Choroid plexus epithelial cell (primary cell): Measurements from ENCODE around the gene ANKRD18B.
"Not testable (repeated sequence)": the region's sequence is repeated elsewhere in the genome, so short reads cannot be mapped to it uniquely, and the experiment has no call there.

ENCODE experiments used
- DNase-seq: peaks from one replicate; pipeline ENCODE4 v3.0.0-alpha.2; 2010; ENCODE audit warnings: low read depth
- H3K4me3 ChIP-seq: 2 replicates; pipeline ENCODE4 v1.5.1; 2011; ENCODE audit warnings: low read depth, mild to moderate bottlenecking, control low read depth, low read length, moderate library complexity
- CTCF ChIP-seq: conservative IDR thresholded peaks from 2 replicates; pipeline ENCODE4 v1.5.1; 2011; ENCODE audit warnings: low read depth, mild to moderate bottlenecking, control low read depth, inconsistent platforms, low read length, moderate library complexity

ANKRD18B gene

GRCh38 chr9:33498387-33498786 lies 25.7 kb upstream of the ANKRD18B start:
- peak; percentile 34 for DNase-seq
- no peak for TF ChIP-seq CTCF
- H3K4me3 ChIP-seq = no peak overlapping the region

- H3K4me3 ChIP-seq = peak overlapping the region; percentile 20
- peak; percentile 95 for DNase-seq
- no peak for TF ChIP-seq CTCF
These were observed 17.3 kb upstream of the ANKRD18B start for GRCh38 chr9:33506626-33507370.

- TF ChIP-seq CTCF = no peak
- peak overlapping the region; percentile 78 for H3K4me3 ChIP-seq
- peak; percentile 73 for DNase-seq
These were observed 13.5 kb upstream of the ANKRD18B start for GRCh38 chr9:33510262-33511183.

- not testable (repeated sequence) for DNase-seq
- H3K4me3 ChIP-seq = peak overlapping the region; percentile 78
These were observed 12.9 kb upstream of the ANKRD18B start for GRCh38 chr9:33511184-33511517.

GRCh38 chr9:33512535-33512934 lies 11.5 kb upstream of the ANKRD18B start:
- H3K4me3 ChIP-seq, DNase-seq: not testable (repeated sequence)

- H3K4me3 ChIP-seq, DNase-seq: not testable (repeated sequence)
These were observed 8.6 kb upstream of the ANKRD18B start for GRCh38 chr9:33515342-33515995.

- H3K4me3 ChIP-seq, DNase-seq: not testable (repeated sequence)
These were observed 7.7 kb upstream of the ANKRD18B start for GRCh38 chr9:33516397-33516796.

GRCh38 chr9:33517373-33517772 lies 6.7 kb upstream of the ANKRD18B start:
- DNase-seq = peak; percentile 67
- no peak overlapping the region for H3K4me3 ChIP-seq
- TF ChIP-seq CTCF = peak; percentile 66

GRCh38 chr9:33517934-33518577 lies 6.0 kb upstream of the ANKRD18B start:
- H3K4me3 ChIP-seq = not testable (repeated sequence)
- peak; percentile 86 for DNase-seq

- not testable (repeated sequence) for DNase-seq, H3K4me3 ChIP-seq
These were observed 2.2 kb upstream of the ANKRD18B start for GRCh38 chr9:33521861-33522260.
